Subcutaneous abdominal adipose tissue (tissue), 5 donors: Measurements from ENCODE around the gene ITGAD.

Experiments used
- H3K27ac ChIP-seq: one replicate; pipeline ENCODE4 v1.7.0; 2013; ENCODE audit warnings: low read depth, mild to moderate bottlenecking, inconsistent platforms, low read length, moderate library complexity
- H3K27me3 ChIP-seq, 5 donors: one replicate each; pipeline ENCODE4 v1.7.0; 2013; ENCODE audit warnings: low read length in 5 of 5, inconsistent platforms in 1 of 5; ENCODE audit not compliant: control insufficient read depth in 5 of 5, insufficient read depth in 4 of 5
- H3K36me3 ChIP-seq, 5 donors: one replicate each; pipeline ENCODE4 v1.7.0; 2013; ENCODE audit warnings: low read length in 5 of 5; ENCODE audit not compliant: control insufficient read depth in 5 of 5, insufficient read depth in 5 of 5
- H3K4me1 ChIP-seq, 5 donors: one replicate each; pipeline ENCODE4 v1.7.0; 2013; ENCODE audit warnings: low read length in 5 of 5, mild to moderate bottlenecking in 3 of 5, moderate library complexity in 1 of 5; ENCODE audit not compliant: control insufficient read depth in 5 of 5, insufficient read depth in 5 of 5
- H3K4me3 ChIP-seq, 5 donors: one replicate each; pipeline ENCODE4 v1.7.0; 2013; ENCODE audit warnings: low read length in 5 of 5, low read depth in 1 of 5
- H3K9ac ChIP-seq, 5 donors: one replicate each; pipeline ENCODE4 v1.7.0; 2013; ENCODE audit warnings: low read length in 5 of 5, mild to moderate bottlenecking in 4 of 5, moderate library complexity in 3 of 5
- H3K9me3 ChIP-seq, 5 donors: one replicate each; pipeline ENCODE4 v1.7.0; 2013; ENCODE audit warnings: low read length in 5 of 5; ENCODE audit not compliant: control insufficient read depth in 5 of 5
- donor health status: healthy.
- donor health status: healthy.
- donor health status: healthy.
- donor health status: healthy.
- donor health status: healthy.

The ITGAD gene

DNA sequence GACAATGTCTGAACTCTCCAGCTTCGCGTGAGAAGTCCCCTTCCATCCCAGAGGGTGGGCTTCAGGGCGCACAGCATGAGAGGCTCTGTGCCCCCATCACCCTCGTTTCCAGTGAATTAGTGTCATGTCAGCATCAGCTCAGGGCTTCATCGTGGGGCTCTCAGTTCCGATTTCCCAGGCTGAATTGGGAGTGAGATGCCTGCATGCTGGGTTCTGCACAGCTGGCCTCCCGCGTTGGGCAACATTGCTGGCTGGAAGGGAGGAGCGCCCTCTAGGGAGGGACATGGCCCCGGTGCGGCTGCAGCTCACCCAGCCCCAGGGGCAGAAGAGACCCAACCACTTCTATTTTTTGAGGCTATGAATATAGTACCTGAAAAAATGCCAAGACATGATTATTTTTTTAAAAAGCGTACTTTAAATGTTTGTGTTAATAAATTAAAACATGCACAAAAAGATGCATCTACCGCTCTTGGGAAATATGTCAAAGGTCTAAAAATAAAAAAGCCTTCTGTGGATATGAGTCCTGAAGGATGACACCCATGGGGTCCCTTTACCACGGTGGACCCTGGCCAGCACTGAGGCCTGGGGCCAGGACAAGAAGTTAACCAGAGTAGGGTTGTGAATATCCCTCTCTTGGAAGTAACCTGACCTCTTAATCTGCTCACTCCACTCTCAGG, 10.5 kb upstream of the ITGAD start:
- Histone ChIP-seq H3K27ac (no peak overlapping the region), H3K4me3 (no peak overlapping the region), H3K36me3 (peaks cover 0 to 4% (median 0%) of the 10 kb centered on the region in 5 donors), H3K27me3 (peaks cover 0 to 11% (median 4%) of the 10 kb centered on the region in 5 donors), H3K9ac (no peak overlapping the region), H3K9me3 (peaks cover 0 to 4% (median 0%) of the 10 kb centered on the region in 5 donors), H3K4me1 (no peaks in the 10 kb centered on the region)

DNA sequence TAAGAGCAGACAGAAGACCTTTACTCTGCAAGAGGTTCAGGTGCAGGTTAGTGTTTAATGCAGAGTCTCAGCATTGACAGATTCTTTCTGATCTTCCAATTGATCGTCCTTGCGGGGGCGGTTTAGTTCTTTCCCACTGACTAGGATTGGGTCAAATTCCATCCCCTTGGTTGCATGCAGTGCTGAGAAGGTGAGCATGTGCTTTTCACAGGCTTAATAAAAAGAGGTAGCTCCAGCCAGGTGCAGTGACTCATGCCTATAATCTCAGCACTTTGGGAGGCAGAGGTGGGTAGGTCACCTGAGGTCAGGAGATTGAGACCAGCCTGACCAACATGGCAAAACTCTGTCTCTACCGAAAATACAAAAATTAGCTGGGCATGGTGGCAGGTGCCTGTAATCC, 7.5 kb upstream of the ITGAD start:
- Histone ChIP-seq H3K9ac (no peak overlapping the region), H3K27ac (no peak overlapping the region), H3K27me3 (peaks cover 0 to 7% (median 3%) of the 10 kb centered on the region in 5 donors), H3K4me1 (no peaks in the 10 kb centered on the region), H3K36me3 (no peaks in the 10 kb centered on the region), H3K9me3 (peaks cover 0 to 4% (median 0%) of the 10 kb centered on the region in 5 donors), H3K4me3 (no peak overlapping the region)

DNA sequence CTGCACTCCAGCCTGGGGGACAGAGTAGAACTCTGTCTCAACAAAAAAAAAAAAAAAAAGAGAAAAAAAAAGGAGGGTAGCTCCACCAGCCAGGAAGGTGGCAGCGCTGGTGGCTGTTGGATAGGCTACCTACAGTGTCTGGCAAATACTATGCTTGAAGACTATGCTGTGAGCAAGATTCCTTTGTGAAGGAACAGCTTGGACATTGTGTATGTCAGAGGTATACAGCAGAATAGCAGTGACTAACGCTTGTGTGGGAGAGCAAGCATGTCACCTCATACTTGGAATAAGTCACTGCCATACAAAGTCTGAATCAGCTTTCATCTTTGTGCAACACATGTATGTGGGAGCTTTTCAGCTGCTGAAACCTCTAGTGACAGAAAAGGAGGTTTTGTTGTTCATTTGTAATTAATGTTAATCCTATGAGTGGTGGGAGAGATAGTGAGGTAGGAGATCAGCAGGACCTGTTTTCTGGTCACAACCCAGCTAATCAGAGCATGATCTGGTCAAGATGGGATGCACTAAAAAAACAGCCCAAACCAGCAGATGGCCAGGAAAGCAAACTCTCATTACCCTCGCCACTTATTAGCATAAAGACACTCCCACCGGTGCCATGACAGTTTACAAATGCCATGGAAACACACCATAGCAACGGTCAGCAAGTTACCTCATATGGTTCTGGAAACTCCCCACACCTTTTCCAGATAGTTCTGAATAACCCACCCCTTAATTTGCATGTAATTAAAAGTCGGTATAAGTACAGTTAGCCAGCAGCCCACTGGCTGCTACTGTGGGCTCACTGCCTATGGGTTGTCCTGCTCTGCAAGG, 6.8 kb upstream of the ITGAD start:
- Histone ChIP-seq H3K9me3 (peaks cover 0 to 4% (median 0%) of the 10 kb centered on the region in 5 donors), H3K9ac (no peak overlapping the region), H3K36me3 (no peaks in the 10 kb centered on the region), H3K4me1 (no peaks in the 10 kb centered on the region), H3K4me3 (no peak overlapping the region), H3K27ac (no peak overlapping the region), H3K27me3 (peaks cover 0 to 5% (median 3%) of the 10 kb centered on the region in 5 donors)

DNA sequence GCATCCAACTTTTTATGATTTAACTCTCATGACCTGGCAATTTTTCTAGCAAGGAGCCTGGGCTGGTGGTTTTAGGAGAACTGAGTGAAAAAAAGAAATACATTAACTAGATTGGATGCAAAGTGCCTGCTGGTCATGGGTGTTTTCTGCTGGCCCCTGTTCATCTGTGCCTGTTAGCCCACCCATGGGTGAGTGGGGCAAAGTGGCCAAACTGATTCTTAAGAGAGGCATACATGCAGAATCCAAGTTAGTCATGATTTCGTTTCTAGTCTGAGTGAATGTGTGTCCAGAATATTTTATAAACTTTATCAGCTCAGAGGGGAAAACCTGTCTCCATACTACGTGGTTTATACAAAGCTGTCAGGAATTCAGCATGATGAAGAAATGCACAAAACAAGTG, 4.6 kb upstream of the ITGAD start:
- Histone ChIP-seq H3K9ac (no peak overlapping the region), H3K27me3 (peaks cover 0 to 9% (median 5%) of the 10 kb centered on the region in 5 donors), H3K4me3 (no peak overlapping the region), H3K36me3 (no peaks in the 10 kb centered on the region), H3K4me1 (no peaks in the 10 kb centered on the region), H3K9me3 (peaks cover 0 to 4% (median 0%) of the 10 kb centered on the region in 5 donors), H3K27ac (no peak overlapping the region)

DNA sequence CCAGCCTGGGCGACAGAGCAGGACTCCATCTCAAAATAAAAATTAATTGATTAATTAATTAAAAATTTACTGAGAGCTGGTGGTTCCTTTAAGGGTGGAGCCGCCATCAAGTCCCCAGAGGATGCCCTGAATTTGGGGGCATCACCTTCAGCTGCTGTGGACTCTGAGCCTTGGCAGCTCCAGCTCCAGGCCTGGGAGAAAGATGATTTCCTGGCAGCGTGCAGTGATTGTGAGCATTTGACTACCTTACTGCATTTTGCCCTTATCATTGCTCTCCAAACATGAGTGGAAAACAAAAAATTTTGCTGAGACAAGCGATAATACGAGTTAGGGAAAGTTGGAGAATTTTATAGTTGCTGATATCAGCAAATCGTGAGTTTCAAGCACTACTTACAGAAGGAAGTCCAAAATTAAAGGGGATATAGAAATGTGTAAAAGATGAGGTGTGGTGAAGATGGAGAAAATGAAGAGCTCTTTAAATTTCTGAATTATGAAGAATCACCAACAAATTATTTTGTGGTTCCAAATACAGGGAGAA, 2.6 kb upstream of the ITGAD start:
- Histone ChIP-seq H3K27ac (no peak overlapping the region), H3K9ac (no peak overlapping the region), H3K36me3 (no peaks in the 10 kb centered on the region), H3K9me3 (no peaks in the 10 kb centered on the region), H3K4me1 (peaks cover 0 to 4% (median 0%) of the 10 kb centered on the region in 5 donors), H3K27me3 (peaks cover 0 to 13% (median 5%) of the 10 kb centered on the region in 5 donors), H3K4me3 (no peak overlapping the region)

DNA sequence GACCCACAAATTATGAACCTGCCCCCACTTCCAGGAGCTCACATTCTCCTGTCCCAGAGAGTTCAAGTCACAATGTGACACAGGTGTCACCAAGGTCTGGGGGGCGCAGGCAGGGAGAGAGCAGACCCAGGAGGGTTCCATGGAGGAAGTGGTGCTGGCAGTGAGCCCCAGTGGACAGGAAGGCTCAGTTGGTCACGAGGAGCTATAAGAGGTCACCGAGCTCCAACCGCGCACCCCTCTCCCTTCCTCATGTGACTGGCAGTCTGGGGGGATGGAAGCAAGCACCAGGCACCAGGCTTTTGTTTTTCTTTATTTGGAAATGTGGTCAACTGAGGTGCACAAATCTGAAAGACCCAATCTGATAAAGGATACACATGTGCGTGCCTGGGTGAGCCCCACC, 2.5 kb downstream of the ITGAD start:
- H3K9ac ChIP-seq: no peak overlapping the region
- H3K9me3 ChIP-seq: peaks cover 0 to 14% (median 9%) of the 10 kb centered on the region in 5 donors
- H3K27ac ChIP-seq: no peak overlapping the region
- peaks cover 0 to 9% (median 5%) of the 10 kb centered on the region in 5 donors for H3K27me3 ChIP-seq
- peaks cover 0 to 18% (median 0%) of the 10 kb centered on the region in 5 donors for H3K4me1 ChIP-seq
- no peak overlapping the region for H3K4me3 ChIP-seq
- no peaks in the 10 kb centered on the region for H3K36me3 ChIP-seq

DNA sequence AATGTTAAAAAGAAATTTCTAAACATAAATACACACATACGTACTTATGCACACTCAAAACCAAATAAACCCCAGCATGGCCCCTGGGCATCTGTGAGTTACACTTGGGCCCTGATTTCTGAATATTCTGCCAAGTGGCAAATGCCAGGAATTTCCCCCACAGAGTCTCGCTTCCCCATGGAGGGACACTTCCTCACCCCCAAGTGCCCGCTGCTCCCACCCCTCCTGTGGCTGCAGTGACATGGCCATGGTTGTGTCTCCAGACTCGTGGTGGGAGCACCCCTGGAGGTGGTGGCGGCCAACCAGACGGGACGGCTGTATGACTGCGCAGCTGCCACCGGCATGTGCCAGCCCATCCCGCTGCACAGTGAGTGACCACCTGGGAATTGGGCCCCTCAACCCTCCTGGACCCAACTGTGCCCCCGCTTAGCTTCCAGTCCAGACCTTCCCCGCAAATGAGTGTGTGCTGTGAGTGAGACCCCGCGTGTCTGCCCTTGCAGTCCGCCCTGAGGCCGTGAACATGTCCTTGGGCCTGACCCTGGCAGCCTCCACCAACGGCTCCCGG, 4.0 kb downstream of the ITGAD start:
- peaks cover 0 to 9% (median 5%) of the 10 kb centered on the region in 5 donors for H3K27me3 ChIP-seq
- no peak overlapping the region for H3K4me3 ChIP-seq

DNA sequence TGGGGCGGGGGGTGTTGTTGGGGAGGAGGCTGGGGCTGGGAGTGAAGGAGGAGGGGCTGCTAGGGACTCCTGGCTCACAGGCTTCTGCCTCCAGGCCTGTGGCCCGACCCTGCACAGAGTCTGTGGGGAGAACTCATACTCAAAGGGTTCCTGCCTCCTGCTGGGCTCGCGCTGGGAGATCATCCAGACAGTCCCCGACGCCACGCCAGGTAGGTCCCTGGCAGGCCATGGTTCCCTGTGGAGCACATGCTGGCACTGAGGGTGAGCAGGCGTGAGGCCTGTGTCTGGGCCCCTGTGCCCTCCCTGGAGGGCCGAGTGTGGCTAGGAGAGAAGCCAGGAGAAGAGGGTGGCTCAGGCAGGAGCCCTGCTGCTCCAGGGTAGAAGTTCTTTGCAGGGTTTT, 4.6 kb downstream of the ITGAD start:
- Histone ChIP-seq H3K27ac (no peak overlapping the region), H3K9ac (no peak overlapping the region)

More for the DNA sequence above, 4.0 kb downstream of the ITGAD start:
- Histone ChIP-seq H3K36me3 (no peaks in the 10 kb centered on the region), H3K9ac (no peak overlapping the region), H3K4me1 (peaks cover 0 to 18% (median 0%) of the 10 kb centered on the region in 5 donors), H3K9me3 (peaks cover 0 to 14% (median 9%) of the 10 kb centered on the region in 5 donors), H3K27ac (no peak overlapping the region)

DNA sequence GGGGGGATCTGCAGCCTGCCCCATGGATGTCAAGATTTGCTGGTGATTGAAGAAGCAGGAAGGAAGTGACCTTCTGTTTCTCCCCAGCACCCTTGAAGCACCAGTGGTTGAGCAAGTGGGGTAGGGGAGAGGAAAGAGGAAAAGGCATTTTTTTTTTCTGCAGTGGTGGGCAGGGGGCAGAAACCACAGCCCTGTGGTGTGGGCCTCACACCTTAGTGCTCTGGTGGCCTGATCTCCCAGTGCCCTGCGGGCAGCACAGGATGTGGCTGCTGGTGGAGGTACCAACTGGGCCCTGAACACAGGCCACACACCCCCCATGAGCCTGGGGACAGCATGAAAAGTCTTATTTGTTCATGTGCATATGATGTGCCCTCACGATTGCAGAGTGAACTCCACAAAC, 7.1 kb downstream of the ITGAD start:
- Histone ChIP-seq H3K27me3 (peaks cover 0 to 3% (median 0%) of the 10 kb centered on the region in 5 donors), H3K4me1 (peaks cover 0 to 24% (median 9%) of the 10 kb centered on the region in 5 donors), H3K4me3 (no peak overlapping the region), H3K27ac (no peak overlapping the region), H3K9ac (no peak overlapping the region), H3K9me3 (peaks cover 0 to 14% (median 9%) of the 10 kb centered on the region in 5 donors), H3K36me3 (no peaks in the 10 kb centered on the region)

More for the DNA sequence above, 4.6 kb downstream of the ITGAD start:
- Histone ChIP-seq H3K4me3 (no peak overlapping the region), H3K27me3 (peaks cover 0 to 9% (median 5%) of the 10 kb centered on the region in 5 donors), H3K9me3 (peaks cover 0 to 14% (median 9%) of the 10 kb centered on the region in 5 donors), H3K36me3 (no peaks in the 10 kb centered on the region), H3K4me1 (peaks cover 0 to 18% (median 0%) of the 10 kb centered on the region in 5 donors)
